Measurements from ENCODE around the gene LRRFIP1. TPM values are rescaled to one million over a fixed set of nuclear protein-coding genes. Genes with fewer than 3 reads are reported as not detected.

Gene LRRFIP1
- total RNA-seq, 1 donor from 2014 or later: 134 TPM

GRCh38 chr2:237765875-237766274, 138.5 kb downstream of the LRRFIP1 start:
- TF ChIP-seq, protein P1, sequence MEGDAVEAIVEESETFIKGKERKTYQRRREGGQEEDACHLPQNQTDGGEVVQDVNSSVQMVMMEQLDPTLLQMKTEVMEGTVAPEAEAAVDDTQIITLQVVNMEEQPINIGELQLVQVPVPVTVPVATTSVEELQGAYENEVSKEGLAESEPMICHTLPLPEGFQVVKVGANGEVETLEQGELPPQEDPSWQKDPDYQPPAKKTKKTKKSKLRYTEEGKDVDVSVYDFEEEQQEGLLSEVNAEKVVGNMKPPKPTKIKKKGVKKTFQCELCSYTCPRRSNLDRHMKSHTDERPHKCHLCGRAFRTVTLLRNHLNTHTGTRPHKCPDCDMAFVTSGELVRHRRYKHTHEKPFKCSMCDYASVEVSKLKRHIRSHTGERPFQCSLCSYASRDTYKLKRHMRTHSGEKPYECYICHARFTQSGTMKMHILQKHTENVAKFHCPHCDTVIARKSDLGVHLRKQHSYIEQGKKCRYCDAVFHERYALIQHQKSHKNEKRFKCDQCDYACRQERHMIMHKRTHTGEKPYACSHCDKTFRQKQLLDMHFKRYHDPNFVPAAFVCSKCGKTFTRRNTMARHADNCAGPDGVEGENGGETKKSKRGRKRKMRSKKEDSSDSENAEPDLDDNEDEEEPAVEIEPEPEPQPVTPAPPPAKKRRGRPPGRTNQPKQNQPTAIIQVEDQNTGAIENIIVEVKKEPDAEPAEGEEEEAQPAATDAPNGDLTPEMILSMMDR (IDR thresholded peaks at IDR 0.05): no peak
- POLR2A ChIA-PET: interaction anchor here (0.7 kb wide), 1 partner anchor 13 kb away, joined by 3 read pairs; no protein-coding TSS in a partner anchor
- CTCF ChIA-PET: interaction anchor here (0.8 kb wide), 1 partner anchor 9 kb away, joined by 3 read pairs; no protein-coding TSS in a partner anchor
- no peak overlapping the region for H3K4me3 Mint-ChIP-seq
- intact Hi-C loops (cut with micrococcal nuclease): no loop called here
- no peaks in the 10 kb centered on the region for H3K9me3 Mint-ChIP-seq
- peaks cover 83% of the 10 kb centered on the region for H3K36me3 Mint-ChIP-seq (ENCODE audit: low read depth)
- no peaks in the 10 kb centered on the region for H3K4me1 Mint-ChIP-seq
- no peak overlapping the region for H3K27ac Mint-ChIP-seq
- DNase-seq (no peak), ATAC-seq (ENCODE audit: low read depth) (no peak)
- no peaks in the 10 kb centered on the region for H3K27me3 Mint-ChIP-seq

GRCh38 chr2:237766340-237766739, 139.0 kb downstream of the LRRFIP1 start:
- no peak for DNase-seq
- POLR2A ChIA-PET: interaction anchor here (0.7 kb wide), 1 partner anchor 12 kb away, joined by 3 read pairs; no protein-coding TSS in a partner anchor
- no peak for ATAC-seq (ENCODE audit: low read depth)
- intact Hi-C loops (cut with micrococcal nuclease): no loop called here
- H3K9me3 Mint-ChIP-seq: no peaks in the 10 kb centered on the region
- H3K27me3 Mint-ChIP-seq: no peaks in the 10 kb centered on the region
- no peaks in the 10 kb centered on the region for H3K4me1 Mint-ChIP-seq
- H3K27ac Mint-ChIP-seq: no peak overlapping the region
- peaks cover 83% of the 10 kb centered on the region for H3K36me3 Mint-ChIP-seq (ENCODE audit: low read depth)
- TF ChIP-seq, protein P1 (IDR thresholded peaks at IDR 0.05): no peak
- no peak overlapping the region for H3K4me3 Mint-ChIP-seq
- CTCF ChIA-PET: interaction anchor here (0.8 kb wide), 1 partner anchor 8 kb away, joined by 3 read pairs; no protein-coding TSS in a partner anchor

GRCh38 chr2:237772513-237772912, 145.1 kb downstream of the LRRFIP1 start:
- CTCF ChIA-PET: interaction anchor here (0.9 kb wide), 1 partner anchor 260 kb away, joined by 3 read pairs; no protein-coding TSS in a partner anchor
- Mint-ChIP-seq H3K36me3 (ENCODE audit: low read depth) (peaks cover 85% of the 10 kb centered on the region), H3K9me3 (no peaks in the 10 kb centered on the region), H3K4me1 (no peaks in the 10 kb centered on the region), H3K27ac (no peak overlapping the region), H3K4me3 (no peak overlapping the region), H3K27me3 (no peaks in the 10 kb centered on the region)
- no peak for ATAC-seq (ENCODE audit: low read depth)
- TF ChIP-seq, protein P1 (IDR thresholded peaks at IDR 0.05): no peak
- POLR2A ChIA-PET: no interaction called here
- no peak for DNase-seq
- intact Hi-C loops (cut with micrococcal nuclease): loop anchor here (10.0 kb wide), 1 partner anchor 492 kb away; no protein-coding TSS in a partner anchor

GRCh38 chr2:237773826-237774225, 146.4 kb downstream of the LRRFIP1 start:
- DNase-seq: no peak
- Mint-ChIP-seq H3K36me3 (ENCODE audit: low read depth) (peaks cover 86% of the 10 kb centered on the region), H3K9me3 (no peaks in the 10 kb centered on the region), H3K4me3 (no peak overlapping the region), H3K27me3 (no peaks in the 10 kb centered on the region), H3K4me1 (no peaks in the 10 kb centered on the region), H3K27ac (no peak overlapping the region)
- intact Hi-C loops (cut with micrococcal nuclease): loop anchor here (1.0 to 10.0 kb wide), 5 partner anchors 101 to 491 kb away; no protein-coding TSS in a partner anchor
- CTCF ChIA-PET: interaction anchor here (0.7 kb wide), 1 partner anchor 149 kb away, joined by 4 read pairs; no protein-coding TSS in a partner anchor
- TF ChIP-seq, protein P1 (IDR thresholded peaks at IDR 0.05): no peak
- POLR2A ChIA-PET: no interaction called here
- ATAC-seq (ENCODE audit: low read depth): no peak

- H3K4me3 Mint-ChIP-seq: no peak overlapping the region
- TF ChIP-seq, protein P1 (IDR thresholded peaks at IDR 0.05): peak; percentile 48
- no peaks in the 10 kb centered on the region for H3K27me3 Mint-ChIP-seq
- ChIA-PET POLR2A (no interaction called here), CTCF (interaction anchor here (0.7 to 1.6 kb wide), 8 partner anchors 9 to 262 kb away, joined by 3 to 16 read pairs (median 5); no protein-coding TSS in a partner anchor)
- intact Hi-C loops (cut with micrococcal nuclease): loop anchor here (1.0 to 10.0 kb wide), 5 partner anchors 102 to 490 kb away; no protein-coding TSS in a partner anchor
- H3K4me1 Mint-ChIP-seq: no peaks in the 10 kb centered on the region
- peaks cover 86% of the 10 kb centered on the region for H3K36me3 Mint-ChIP-seq (ENCODE audit: low read depth)
- ATAC-seq (ENCODE audit: low read depth): peak; percentile 77
- no peak for DNase-seq
- no peak overlapping the region for H3K27ac Mint-ChIP-seq
- no peaks in the 10 kb centered on the region for H3K9me3 Mint-ChIP-seq
These were observed 147.6 kb downstream of the LRRFIP1 start for GRCh38 chr2:237774811-237775553.

Measured in activated B cell treated with CpG ODN at 0.5 μM for 24 hours (primary cell).